ENCODE results near the gene NUDT7. TPM values are rescaled to one million over a fixed set of nuclear protein-coding genes. Genes with fewer than 3 reads are reported as not detected.

NUDT7 gene
- total and polyA plus RNA-seq, 9 of the 15 experiments (the other 6 are each of a cell fraction or from before 2014, with no cell fraction given), result 5.6 to 24.2 (median 10.5) TPM

DNA sequence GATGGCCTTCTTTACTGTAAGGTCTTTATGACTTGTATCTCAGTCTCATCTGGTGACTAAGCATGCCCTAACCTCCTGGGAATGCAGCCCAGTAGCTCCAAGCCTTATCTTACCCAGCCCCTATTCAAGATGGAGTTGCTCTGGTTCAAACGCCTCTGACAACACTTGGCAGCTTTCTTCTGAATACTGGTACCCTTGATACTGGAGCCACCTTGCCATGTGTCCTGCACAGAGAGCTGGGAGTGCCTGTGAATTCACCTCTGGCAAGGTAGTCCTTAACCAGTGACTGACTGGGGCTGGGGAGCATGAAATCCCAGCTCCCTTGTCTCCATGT, 17.2 kb downstream of the NUDT7 start (continued):
- TF ChIP-seq, protein P1, sequence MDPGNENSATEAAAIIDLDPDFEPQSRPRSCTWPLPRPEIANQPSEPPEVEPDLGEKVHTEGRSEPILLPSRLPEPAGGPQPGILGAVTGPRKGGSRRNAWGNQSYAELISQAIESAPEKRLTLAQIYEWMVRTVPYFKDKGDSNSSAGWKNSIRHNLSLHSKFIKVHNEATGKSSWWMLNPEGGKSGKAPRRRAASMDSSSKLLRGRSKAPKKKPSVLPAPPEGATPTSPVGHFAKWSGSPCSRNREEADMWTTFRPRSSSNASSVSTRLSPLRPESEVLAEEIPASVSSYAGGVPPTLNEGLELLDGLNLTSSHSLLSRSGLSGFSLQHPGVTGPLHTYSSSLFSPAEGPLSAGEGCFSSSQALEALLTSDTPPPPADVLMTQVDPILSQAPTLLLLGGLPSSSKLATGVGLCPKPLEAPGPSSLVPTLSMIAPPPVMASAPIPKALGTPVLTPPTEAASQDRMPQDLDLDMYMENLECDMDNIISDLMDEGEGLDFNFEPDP (CRISPR knock-in tag; IDR thresholded peaks at IDR 0.05), result peak; percentile 72; the same call in 1 of the 2 replicates
- TF ChIP-seq KLF10 (CRISPR knock-in tag; IDR thresholded peaks at IDR 0.05) (no peak), HNRNPK (IDR thresholded peaks at IDR 0.05; ENCODE audit: low read depth, low read length, poor library complexity, severe bottlenecking) (no peak), ZNF239 (CRISPR knock-in tag; IDR thresholded peaks at IDR 0.05) (peak; percentile 87), HNRNPL (IDR thresholded peaks at IDR 0.05; ENCODE audit: low read depth, low read length) (no peak), ZNF282 (CRISPR knock-in tag; IDR thresholded peaks at IDR 0.05) (no peak), ILK (tag; IDR thresholded peaks at IDR 0.05; ENCODE audit: borderline replicate concordance, low read depth) (peak; percentile 81; the same call in 1 of the 2 replicates), ZNF324 (CRISPR knock-in tag; IDR thresholded peaks at IDR 0.05) (no peak), FOXJ2 (tag; IDR thresholded peaks at IDR 0.05) (no peak), NR2F6 (CRISPR knock-in tag; IDR thresholded peaks at IDR 0.05) (peak; percentile 81; the same call in 1 of the 2 replicates), BRCA1 (IDR thresholded peaks at IDR 0.05) (no peak), BRCA1 (CRISPR knock-in tag; IDR thresholded peaks at IDR 0.05) (no peak), KLF1 (tag; IDR thresholded peaks at IDR 0.05) (no peak), ATF1 (CRISPR knock-in tag; IDR thresholded peaks at IDR 0.05) (no peak), ATF1 (tag; IDR thresholded peaks at IDR 0.05) (peak; percentile 51), FOSL1 (tag; conservative IDR thresholded peaks at IDR 0.05) (peak; percentile 83), ATF7 (IDR thresholded peaks at IDR 0.05) (no peak), HMG20A (CRISPR knock-in tag; conservative IDR thresholded peaks at IDR 0.05) (no peak)
- TF ChIP-seq, protein P2, sequence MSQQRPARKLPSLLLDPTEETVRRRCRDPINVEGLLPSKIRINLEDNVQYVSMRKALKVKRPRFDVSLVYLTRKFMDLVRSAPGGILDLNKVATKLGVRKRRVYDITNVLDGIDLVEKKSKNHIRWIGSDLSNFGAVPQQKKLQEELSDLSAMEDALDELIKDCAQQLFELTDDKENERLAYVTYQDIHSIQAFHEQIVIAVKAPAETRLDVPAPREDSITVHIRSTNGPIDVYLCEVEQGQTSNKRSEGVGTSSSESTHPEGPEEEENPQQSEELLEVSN (IDR thresholded peaks at IDR 0.05; ENCODE audit: borderline replicate concordance in 1 of 2, extremely low read depth in 1 of 2, insufficient read depth in 1 of 2, insufficient read length in 1 of 2, low read depth in 1 of 2, low read length in 1 of 2, poor library complexity in 1 of 2, severe bottlenecking in 1 of 2), result no peak
- TF ChIP-seq, protein P3, sequence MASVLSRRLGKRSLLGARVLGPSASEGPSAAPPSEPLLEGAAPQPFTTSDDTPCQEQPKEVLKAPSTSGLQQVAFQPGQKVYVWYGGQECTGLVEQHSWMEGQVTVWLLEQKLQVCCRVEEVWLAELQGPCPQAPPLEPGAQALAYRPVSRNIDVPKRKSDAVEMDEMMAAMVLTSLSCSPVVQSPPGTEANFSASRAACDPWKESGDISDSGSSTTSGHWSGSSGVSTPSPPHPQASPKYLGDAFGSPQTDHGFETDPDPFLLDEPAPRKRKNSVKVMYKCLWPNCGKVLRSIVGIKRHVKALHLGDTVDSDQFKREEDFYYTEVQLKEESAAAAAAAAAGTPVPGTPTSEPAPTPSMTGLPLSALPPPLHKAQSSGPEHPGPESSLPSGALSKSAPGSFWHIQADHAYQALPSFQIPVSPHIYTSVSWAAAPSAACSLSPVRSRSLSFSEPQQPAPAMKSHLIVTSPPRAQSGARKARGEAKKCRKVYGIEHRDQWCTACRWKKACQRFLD (CRISPR knock-in tag; IDR thresholded peaks at IDR 0.05), result peak; percentile 99
- TF ChIP-seq, protein P4, sequence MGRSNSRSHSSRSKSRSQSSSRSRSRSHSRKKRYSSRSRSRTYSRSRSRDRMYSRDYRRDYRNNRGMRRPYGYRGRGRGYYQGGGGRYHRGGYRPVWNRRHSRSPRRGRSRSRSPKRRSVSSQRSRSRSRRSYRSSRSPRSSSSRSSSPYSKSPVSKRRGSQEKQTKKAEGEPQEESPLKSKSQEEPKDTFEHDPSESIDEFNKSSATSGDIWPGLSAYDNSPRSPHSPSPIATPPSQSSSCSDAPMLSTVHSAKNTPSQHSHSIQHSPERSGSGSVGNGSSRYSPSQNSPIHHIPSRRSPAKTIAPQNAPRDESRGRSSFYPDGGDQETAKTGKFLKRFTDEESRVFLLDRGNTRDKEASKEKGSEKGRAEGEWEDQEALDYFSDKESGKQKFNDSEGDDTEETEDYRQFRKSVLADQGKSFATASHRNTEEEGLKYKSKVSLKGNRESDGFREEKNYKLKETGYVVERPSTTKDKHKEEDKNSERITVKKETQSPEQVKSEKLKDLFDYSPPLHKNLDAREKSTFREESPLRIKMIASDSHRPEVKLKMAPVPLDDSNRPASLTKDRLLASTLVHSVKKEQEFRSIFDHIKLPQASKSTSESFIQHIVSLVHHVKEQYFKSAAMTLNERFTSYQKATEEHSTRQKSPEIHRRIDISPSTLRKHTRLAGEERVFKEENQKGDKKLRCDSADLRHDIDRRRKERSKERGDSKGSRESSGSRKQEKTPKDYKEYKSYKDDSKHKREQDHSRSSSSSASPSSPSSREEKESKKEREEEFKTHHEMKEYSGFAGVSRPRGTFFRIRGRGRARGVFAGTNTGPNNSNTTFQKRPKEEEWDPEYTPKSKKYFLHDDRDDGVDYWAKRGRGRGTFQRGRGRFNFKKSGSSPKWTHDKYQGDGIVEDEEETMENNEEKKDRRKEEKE (IDR thresholded peaks at IDR 0.05; ENCODE audit: borderline replicate concordance in 1 of 2, control insufficient read depth in 1 of 2, low read depth in 2 of 2, low read length in 1 of 2), result no peak
- TF ChIP-seq, protein P5, sequence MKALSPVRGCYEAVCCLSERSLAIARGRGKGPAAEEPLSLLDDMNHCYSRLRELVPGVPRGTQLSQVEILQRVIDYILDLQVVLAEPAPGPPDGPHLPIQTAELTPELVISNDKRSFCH (CRISPR knock-in tag; IDR thresholded peaks at IDR 0.05), result 0 out of 2 replicates have a peak, but pooled peaks have one; percentile 60
- TF ChIP-seq, protein P5 (tag; IDR thresholded peaks at IDR 0.05), result peak; percentile 73

Measured in K562 (cell line).